HepG2 (cell line): ENCODE measurements around the gene PRICKLE3. TPM values are rescaled to one million over a fixed set of nuclear protein-coding genes. Genes with fewer than 3 reads are reported as not detected.

ENCODE experiments used
- ASH2L ChIP-seq: fragments of 300-600, 200-600 bp; sonication (generic); IDR thresholded peaks from 2 replicates; pipeline ENCODE4 v1.7.0; 2017; ENCODE audit warnings: low read depth, mild to moderate bottlenecking, moderate library complexity, mixed read lengths, low read length; ENCODE audit not compliant: insufficient read length
- FOXA3 ChIP-seq: IDR thresholded peaks from 2 replicates; pipeline ENCODE4 v1.6.1; 2016; ENCODE audit warnings: missing genetic modification reagents, missing compliant biosample characterization
- GTF2F1 ChIP-seq: fragments of 150-350 bp; IDR thresholded peaks from 2 replicates; pipeline ENCODE4 v1.6.1; 2014; ENCODE audit warnings: low read length
- HNRNPL ChIP-seq: fragments of 200-400 bp; formaldehyde crosslinking; IDR thresholded peaks from 2 replicates; pipeline ENCODE4 v1.6.1; 2017; ENCODE audit warnings: mild to moderate bottlenecking, low read depth, low read length
- PCBP1 ChIP-seq: fragments of 200-400 bp; formaldehyde crosslinking; IDR thresholded peaks from 2 replicates; pipeline ENCODE4 v1.6.1; 2017; ENCODE audit warnings: mild to moderate bottlenecking, low read depth, low read length, borderline replicate concordance
- TEAD2 ChIP-seq: sonication (generic); formaldehyde crosslinking; IDR thresholded peaks from 2 replicates; pipeline ENCODE4 v1.9.0; 2021; ENCODE audit warnings: missing genetic modification reagents
- ZNF274 ChIP-seq: sonication (generic); formaldehyde crosslinking; IDR thresholded peaks from 2 replicates; pipeline ENCODE4 v1.5.1; 2020; ENCODE audit warnings: mild to moderate bottlenecking, missing genetic modification reagents
- ZNF451 ChIP-seq: sonication (generic); formaldehyde crosslinking; IDR thresholded peaks from 2 replicates; pipeline ENCODE4 v1.5.0; 2020; ENCODE audit warnings: mild to moderate bottlenecking, missing genetic modification reagents
- ZNF703 ChIP-seq: sonication (generic); formaldehyde crosslinking; IDR thresholded peaks from 2 replicates; pipeline ENCODE4 v1.5.1; 2020; ENCODE audit warnings: missing genetic modification reagents, mild to moderate bottlenecking, moderate library complexity, borderline replicate concordance
- ZNF749 ChIP-seq: sonication (generic); formaldehyde crosslinking; IDR thresholded peaks from 2 replicates; pipeline ENCODE4 v1.8.0; 2022; ENCODE audit warnings: mild to moderate bottlenecking, missing genetic modification reagents, moderate library complexity, borderline replicate concordance
- ZNF776 ChIP-seq: sonication (generic); formaldehyde crosslinking; IDR thresholded peaks from 2 replicates; pipeline ENCODE4 v1.4.0; 2020; ENCODE audit warnings: mild to moderate bottlenecking, missing genetic modification reagents
- ZNF788 ChIP-seq: sonication (generic); formaldehyde crosslinking; IDR thresholded peaks from 2 replicates; pipeline ENCODE4 v1.5.0; 2020; ENCODE audit warnings: mild to moderate bottlenecking, missing genetic modification reagents, borderline replicate concordance
- polyA plus RNA-seq, 8 experiments: library from polyadenylated mRNA; depleted of rRNA in 3 of 8; stranded (reverse) in 7 of 8; unstranded in 1 of 8; fragments of >200 nt; fragmentation: Illumina TruSeq in 4 of 8; extraction: Trizol in 4 of 8; gene quantifications; 2 replicates each; pipeline versions ENCODE4 v1.2.1 to v1.2.3, GENCODE V29; 2011 to 2016; ENCODE audit warnings: low read depth in 4 of 8, missing spikeins in 1 of 8, mixed read lengths in 1 of 8; ENCODE audit not compliant: insufficient read depth in 1 of 8
- total RNA-seq, 5 experiments: library from RNA; depleted of rRNA; stranded (reverse); fragments of >200 nt; fragmentation: Illumina TruSeq; extraction: Trizol; gene quantifications; 2 replicates each; pipeline ENCODE4 v1.2.3, GENCODE V29; 2016; ENCODE audit warnings: low read depth in 1 of 5
- TF ChIP-seq, protein P1 (sequence below): sonication (generic); formaldehyde crosslinking; IDR thresholded peaks from 2 replicates; pipeline ENCODE4 v1.8.0; 2022; ENCODE audit warnings: missing genetic modification reagents, mild to moderate bottlenecking, moderate library complexity, borderline replicate concordance
- TF ChIP-seq, protein P2 (sequence below): IDR thresholded peaks from 2 replicates; pipeline ENCODE4 v1.6.1; 2016; ENCODE audit warnings: missing compliant biosample characterization, missing genetic modification reagents, borderline replicate concordance
- TF ChIP-seq, protein P3 (sequence below), 2 experiments: IDR thresholded peaks; 2 replicates each; pipeline ENCODE4 v1.6.1; 2011 to 2012; ENCODE audit warnings: low read length in 2 of 2, borderline replicate concordance in 1 of 2, low read depth in 1 of 2, mild to moderate bottlenecking in 1 of 2, moderate library complexity in 1 of 2
- TF ChIP-seq, protein P4 (sequence below): sonication (generic); formaldehyde crosslinking; IDR thresholded peaks from 2 replicates; pipeline ENCODE4 v1.8.1; 2023; ENCODE audit warnings: missing genetic modification reagents, inconsistent platforms, borderline replicate concordance
- TF ChIP-seq, protein P5 (sequence below): sonication (generic); formaldehyde crosslinking; IDR thresholded peaks from 2 replicates; pipeline ENCODE4 v1.5.0; 2020; ENCODE audit warnings: mild to moderate bottlenecking, missing genetic modification reagents

The PRICKLE3 gene
- total and polyA plus RNA-seq, 2 of the 13 experiments (the other 11 are each of a cell fraction or from before 2014, with no cell fraction given): 2.6 TPM

DNA sequence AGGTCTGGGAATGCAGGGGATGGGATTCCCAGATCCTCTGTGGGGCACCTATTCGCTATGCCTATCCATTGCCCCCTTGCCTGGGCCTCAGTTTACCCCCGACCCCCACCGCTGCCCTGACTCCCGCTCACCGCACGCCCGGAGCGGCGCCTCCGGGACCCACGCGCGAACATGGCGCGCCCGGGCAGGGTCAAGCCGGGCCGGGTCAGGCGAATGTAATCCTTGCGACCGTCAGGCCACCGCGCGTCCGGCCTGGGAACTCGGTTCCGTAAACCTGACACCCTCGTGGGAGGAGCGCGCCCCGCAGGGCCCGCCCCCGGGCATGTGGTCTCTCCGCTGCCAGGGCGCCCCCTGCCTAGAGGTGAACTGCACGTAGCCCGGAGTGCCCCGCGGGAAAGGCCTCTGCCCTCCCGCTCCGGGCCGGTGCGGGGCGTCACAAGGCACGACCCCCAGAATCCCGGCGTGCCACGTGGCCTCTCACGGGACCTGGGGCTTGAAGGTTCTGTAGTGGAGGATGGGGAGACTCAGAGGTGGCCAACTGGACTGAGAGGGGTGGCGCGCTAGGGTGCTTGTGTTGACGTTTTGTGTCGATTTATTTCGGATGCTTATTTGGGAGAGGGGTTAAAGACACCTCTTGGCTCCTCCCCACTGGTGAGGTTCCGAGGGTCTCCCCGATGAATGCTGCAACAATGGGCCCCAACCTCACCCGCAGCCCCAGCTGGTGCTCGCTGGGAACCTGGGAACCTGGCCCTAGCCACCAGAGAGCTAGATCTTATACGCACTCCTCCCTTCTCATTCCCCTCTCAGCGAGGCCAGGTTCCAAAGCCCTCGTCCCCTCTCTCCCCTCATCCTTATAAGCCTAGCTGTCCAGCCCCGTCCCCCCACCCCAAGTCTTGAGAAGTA lies at the start of gene PRICKLE3 (continued):
- no peak for TF ChIP-seq ZNF451 (CRISPR knock-in tag)
- TF ChIP-seq ZNF274: no peak
- TF ChIP-seq ZNF749 (CRISPR knock-in tag): no peak
- TF ChIP-seq, protein P1, sequence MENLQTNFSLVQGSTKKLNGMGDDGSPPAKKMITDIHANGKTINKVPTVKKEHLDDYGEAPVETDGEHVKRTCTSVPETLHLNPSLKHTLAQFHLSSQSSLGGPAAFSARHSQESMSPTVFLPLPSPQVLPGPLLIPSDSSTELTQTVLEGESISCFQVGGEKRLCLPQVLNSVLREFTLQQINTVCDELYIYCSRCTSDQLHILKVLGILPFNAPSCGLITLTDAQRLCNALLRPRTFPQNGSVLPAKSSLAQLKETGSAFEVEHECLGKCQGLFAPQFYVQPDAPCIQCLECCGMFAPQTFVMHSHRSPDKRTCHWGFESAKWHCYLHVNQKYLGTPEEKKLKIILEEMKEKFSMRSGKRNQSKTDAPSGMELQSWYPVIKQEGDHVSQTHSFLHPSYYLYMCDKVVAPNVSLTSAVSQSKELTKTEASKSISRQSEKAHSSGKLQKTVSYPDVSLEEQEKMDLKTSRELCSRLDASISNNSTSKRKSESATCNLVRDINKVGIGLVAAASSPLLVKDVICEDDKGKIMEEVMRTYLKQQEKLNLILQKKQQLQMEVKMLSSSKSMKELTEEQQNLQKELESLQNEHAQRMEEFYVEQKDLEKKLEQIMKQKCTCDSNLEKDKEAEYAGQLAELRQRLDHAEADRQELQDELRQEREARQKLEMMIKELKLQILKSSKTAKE (CRISPR knock-in tag): no peak
- peak; percentile 93 for TF ChIP-seq HNRNPL
- TF ChIP-seq FOXA3 (CRISPR knock-in tag): peak; percentile 40; the same call in 1 of the 2 replicates
- TF ChIP-seq ZNF703: no peak
- TF ChIP-seq, protein P2, sequence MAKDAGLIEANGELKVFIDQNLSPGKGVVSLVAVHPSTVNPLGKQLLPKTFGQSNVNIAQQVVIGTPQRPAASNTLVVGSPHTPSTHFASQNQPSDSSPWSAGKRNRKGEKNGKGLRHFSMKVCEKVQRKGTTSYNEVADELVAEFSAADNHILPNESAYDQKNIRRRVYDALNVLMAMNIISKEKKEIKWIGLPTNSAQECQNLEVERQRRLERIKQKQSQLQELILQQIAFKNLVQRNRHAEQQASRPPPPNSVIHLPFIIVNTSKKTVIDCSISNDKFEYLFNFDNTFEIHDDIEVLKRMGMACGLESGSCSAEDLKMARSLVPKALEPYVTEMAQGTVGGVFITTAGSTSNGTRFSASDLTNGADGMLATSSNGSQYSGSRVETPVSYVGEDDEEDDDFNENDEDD (CRISPR knock-in tag): peak; percentile 77; the same call in 1 of the 2 replicates
- no peak for TF ChIP-seq TEAD2 (CRISPR knock-in tag)
- TF ChIP-seq ZNF788 (CRISPR knock-in tag): peak; percentile 77; the same call in 1 of the 2 replicates
- no peak for TF ChIP-seq PCBP1
- no peak for TF ChIP-seq ASH2L
- TF ChIP-seq, protein P3, sequence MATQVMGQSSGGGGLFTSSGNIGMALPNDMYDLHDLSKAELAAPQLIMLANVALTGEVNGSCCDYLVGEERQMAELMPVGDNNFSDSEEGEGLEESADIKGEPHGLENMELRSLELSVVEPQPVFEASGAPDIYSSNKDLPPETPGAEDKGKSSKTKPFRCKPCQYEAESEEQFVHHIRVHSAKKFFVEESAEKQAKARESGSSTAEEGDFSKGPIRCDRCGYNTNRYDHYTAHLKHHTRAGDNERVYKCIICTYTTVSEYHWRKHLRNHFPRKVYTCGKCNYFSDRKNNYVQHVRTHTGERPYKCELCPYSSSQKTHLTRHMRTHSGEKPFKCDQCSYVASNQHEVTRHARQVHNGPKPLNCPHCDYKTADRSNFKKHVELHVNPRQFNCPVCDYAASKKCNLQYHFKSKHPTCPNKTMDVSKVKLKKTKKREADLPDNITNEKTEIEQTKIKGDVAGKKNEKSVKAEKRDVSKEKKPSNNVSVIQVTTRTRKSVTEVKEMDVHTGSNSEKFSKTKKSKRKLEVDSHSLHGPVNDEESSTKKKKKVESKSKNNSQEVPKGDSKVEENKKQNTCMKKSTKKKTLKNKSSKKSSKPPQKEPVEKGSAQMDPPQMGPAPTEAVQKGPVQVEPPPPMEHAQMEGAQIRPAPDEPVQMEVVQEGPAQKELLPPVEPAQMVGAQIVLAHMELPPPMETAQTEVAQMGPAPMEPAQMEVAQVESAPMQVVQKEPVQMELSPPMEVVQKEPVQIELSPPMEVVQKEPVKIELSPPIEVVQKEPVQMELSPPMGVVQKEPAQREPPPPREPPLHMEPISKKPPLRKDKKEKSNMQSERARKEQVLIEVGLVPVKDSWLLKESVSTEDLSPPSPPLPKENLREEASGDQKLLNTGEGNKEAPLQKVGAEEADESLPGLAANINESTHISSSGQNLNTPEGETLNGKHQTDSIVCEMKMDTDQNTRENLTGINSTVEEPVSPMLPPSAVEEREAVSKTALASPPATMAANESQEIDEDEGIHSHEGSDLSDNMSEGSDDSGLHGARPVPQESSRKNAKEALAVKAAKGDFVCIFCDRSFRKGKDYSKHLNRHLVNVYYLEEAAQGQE (IDR thresholded peaks at IDR 0.05; ENCODE audit: borderline replicate concordance in 1 of 2, low read depth in 1 of 2, low read length in 2 of 2): no peak
- no peak for TF ChIP-seq ZNF776 (CRISPR knock-in tag)
- TF ChIP-seq GTF2F1: no peak
- TF ChIP-seq, protein P4, sequence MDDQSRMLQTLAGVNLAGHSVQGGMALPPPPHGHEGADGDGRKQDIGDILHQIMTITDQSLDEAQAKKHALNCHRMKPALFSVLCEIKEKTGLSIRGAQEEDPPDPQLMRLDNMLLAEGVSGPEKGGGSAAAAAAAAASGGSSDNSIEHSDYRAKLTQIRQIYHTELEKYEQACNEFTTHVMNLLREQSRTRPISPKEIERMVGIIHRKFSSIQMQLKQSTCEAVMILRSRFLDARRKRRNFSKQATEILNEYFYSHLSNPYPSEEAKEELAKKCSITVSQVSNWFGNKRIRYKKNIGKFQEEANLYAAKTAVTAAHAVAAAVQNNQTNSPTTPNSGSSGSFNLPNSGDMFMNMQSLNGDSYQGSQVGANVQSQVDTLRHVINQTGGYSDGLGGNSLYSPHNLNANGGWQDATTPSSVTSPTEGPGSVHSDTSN: no peak
- TF ChIP-seq, protein P5, sequence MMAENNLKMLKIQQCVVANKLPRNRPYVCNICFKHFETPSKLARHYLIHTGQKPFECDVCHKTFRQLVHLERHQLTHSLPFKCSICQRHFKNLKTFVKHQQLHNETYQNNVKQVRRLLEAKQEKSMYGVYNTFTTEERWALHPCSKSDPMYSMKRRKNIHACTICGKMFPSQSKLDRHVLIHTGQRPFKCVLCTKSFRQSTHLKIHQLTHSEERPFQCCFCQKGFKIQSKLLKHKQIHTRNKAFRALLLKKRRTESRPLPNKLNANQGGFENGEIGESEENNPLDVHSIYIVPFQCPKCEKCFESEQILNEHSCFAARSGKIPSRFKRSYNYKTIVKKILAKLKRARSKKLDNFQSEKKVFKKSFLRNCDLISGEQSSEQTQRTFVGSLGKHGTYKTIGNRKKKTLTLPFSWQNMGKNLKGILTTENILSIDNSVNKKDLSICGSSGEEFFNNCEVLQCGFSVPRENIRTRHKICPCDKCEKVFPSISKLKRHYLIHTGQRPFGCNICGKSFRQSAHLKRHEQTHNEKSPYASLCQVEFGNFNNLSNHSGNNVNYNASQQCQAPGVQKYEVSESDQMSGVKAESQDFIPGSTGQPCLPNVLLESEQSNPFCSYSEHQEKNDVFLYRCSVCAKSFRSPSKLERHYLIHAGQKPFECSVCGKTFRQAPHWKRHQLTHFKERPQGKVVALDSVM (CRISPR knock-in tag): no peak
